HG03575 (cell line): Measurements from ENCODE around the gene CLCN3.
"Not testable (repeated sequence)": the region's sequence is repeated elsewhere in the genome, so short reads cannot be mapped to it uniquely, and the experiment has no call there.

Source experiments
- ATAC-seq: cut with Tn5 transposase; IDR thresholded peaks from one replicate; pipeline ENCODE4 v1.9.1; 2021; ENCODE audit not compliant: unreplicated experiment, insufficient number of reproducible peaks, low FRiP score; ENCODE audit errors: extremely low read depth

CLCN3 gene

DNA sequence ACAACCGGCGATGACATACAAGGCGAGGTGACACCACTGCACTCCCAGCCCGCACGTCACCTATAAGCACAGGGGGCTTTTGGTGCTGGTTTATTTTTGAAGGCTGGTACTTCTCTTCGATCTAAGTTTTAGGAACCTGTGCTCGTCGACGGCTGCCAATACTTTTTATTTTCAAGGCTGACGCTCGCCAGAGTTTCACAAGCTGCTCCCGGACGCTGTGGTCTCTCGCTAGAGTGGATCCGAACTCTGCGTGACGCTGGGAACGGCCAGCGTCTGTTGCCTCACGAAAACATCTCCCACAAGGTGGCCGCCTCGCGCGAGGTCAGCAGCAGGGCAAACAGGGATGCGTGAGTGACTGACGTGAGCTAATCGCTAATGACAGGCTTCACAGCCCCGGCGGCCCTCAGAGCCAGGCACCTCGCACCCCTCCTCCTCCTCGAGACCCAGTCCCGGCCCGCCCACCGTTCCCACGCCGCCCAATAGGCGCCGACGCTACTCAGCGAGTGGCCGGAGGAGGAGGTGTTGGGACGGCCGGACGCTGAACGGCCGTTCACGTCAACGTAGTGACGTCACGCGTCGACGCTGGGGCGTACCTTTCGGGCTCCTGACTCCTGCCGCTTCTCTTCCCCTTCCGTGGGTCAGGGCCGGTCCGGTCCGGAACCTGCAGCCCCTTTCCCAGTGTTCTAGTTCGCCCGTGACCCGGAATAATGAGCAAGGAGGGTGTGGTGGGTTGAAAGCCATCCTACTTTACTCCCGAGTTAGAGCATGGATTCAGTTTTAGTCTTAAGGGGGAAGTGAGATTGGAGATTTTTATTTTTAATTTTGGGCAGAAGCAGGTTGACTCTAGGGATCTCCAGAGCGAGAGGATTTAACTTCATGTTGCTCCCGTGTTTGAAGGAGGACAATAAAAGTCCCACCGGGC lies at the start of gene CLCN3:
TSS of gene CLCN3 (plus strand) at position 621 of the 922 bp plus-strand sequence. CDS start 15,351 bp downstream, outside the sequence.
- peak; percentile 63 for ATAC-seq

DNA sequence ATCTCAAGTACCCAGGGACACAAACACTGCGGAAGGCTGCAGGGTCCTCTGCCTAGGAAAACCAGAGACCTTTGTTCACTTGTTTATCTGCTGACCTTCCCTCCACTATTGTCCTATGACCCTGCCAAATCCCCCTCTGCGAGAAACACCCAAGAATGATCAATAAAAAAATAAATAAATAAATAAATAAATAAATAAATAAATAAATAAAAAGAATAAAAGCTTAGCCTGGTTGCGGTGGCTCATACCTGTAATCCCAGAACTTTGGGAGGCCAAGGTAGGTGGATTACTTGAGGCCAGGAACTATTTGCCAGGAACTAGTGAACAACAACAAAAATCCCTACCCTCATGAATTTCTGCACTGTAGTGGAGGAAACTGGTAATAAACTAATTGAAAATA lies 49.4 kb upstream of the CLCN3 start:
- ATAC-seq, result not testable (repeated sequence)

DNA sequence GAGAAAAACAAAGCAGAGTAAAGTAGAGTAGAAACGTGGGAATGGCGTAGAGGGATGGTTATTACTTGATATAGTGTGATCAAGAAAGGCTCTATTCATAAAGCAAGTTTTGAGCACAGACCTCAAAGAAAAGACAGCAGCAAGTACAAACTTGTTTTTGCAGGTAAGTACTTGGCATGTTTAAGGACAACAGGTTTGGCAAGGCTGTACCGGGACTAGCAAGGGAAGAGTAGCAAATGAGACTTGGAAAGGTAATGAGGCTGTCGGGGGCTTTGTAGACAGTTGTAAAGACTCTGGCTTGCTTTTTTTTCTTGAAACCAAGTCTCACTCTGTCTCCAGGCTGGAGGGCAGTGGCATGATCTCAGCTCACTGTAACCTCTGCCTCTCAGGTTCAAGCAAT lies 48.9 kb upstream of the CLCN3 start:
- ATAC-seq, result no peak

DNA sequence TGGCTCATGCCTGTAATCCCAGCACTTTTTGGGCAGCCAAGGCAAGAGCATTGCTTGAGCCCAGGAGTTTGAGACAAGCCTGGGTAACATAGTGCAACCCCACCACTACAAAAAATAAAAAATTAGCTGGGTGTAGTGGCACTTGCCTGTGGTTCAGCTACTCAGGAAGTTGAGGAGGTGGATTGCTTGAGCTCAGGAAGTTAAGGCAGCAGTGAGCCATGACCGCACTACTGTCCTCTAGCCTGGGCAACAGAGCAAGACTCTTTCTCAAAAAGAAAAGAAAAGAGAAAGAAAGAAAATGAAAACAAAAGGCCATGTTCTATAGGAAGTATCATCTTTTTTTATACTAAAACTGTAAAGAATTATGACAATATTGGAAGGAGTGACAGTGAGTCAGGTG lies 46.5 kb upstream of the CLCN3 start:
- no peak for ATAC-seq

GRCh38 chr4:169582203-169582602 lies 38.2 kb upstream of the CLCN3 start:
- ATAC-seq, result peak; percentile 76

GRCh38 chr4:169582706-169583105 lies 37.7 kb upstream of the CLCN3 start:
- no peak for ATAC-seq

- ATAC-seq, result no peak
Measured at GRCh38 chr4:169583563-169583962, 36.8 kb upstream of the CLCN3 start.

GRCh38 chr4:169593050-169593560 lies 27.3 kb upstream of the CLCN3 start:
- no peak for ATAC-seq

- no peak for ATAC-seq
Measured at GRCh38 chr4:169594560-169595195, 25.7 kb upstream of the CLCN3 start.

DNA sequence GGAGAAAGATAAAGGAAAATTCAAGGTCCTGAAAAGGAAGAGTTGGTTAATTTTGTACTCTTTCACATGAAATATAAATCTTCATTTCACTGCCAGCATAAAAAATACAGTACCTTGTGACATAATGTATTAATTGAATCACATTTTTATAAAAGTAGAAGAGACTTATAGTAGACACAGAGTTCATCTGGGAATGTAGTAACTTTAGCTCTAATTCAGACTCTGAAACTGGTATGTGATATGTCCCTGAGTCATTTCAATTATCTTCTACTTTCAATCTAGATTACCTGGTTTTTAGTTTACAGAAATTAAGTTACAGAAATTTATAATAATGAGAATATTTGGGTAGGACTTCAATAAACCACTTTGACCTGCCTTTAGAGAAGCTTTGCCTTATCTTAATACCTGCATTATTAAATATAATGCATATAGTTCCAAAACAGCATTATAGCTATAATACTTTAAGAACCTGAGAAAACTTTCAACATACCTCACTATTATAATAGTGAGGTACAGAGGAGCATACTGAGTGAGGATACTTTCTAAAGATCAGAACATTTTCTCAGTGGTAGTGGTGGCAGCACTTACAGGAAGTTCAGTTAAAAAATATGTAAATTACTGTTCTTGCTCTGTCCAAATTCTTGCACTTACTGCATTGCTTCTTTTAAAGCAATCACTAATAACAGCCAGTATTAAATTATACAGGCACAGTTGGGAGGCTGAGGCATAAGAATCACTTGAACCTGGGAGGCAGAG lies 19.2 kb upstream of the CLCN3 start:
- ATAC-seq, result no peak

- no peak for ATAC-seq
Measured at GRCh38 chr4:169603312-169603711, 17.1 kb upstream of the CLCN3 start.

GRCh38 chr4:169604131-169604900 lies 16.1 kb upstream of the CLCN3 start:
- ATAC-seq, result peak; percentile 62

GRCh38 chr4:169604903-169605331 lies 15.5 kb upstream of the CLCN3 start:
- no peak for ATAC-seq

GRCh38 chr4:169611157-169611556 lies 9.2 kb upstream of the CLCN3 start:
- no peak for ATAC-seq

DNA sequence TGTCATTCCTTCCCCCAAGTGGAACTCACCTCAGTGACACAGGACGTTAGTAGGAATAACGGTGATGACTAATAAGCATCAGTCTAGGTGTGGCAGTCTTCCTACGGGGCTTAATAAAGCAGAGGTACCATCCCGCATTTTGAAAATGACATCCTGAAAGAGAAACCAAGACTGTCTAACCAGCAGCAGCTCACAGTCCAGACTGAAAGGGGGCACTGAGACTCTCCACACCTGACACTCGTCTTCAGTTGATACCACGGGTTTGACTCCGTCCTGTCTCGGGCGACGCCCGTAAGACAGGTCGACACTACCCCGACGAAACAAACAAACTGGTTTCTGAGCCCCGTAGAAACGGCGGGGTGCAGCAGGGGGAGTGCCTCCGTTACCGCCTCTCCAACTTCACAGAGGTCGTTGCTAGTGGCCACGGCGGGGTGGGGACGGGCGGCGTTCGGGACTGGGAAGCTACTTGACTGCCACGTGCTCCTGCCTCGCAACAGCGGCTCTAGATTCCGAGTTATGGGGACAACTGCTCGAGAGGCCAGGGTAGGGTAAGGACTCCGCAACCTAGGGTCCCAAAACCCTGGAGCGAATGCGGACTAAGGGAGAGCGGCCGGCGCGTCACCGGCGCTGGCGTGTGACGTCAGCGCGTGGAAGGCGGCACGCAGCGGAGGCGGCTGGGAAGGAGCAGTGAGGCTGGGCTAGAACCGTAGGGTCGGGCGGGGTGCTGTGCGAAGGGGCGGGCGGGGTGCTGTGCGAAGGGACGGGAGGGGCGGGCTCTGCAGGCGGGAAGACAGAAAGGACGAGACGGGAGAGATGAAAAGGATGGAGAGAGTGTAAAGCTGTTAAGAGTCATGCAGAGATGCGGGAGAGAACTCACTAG lies 8.1 kb upstream of the CLCN3 start, which contains the start of gene NEK1:
TSS of gene NEK1 (minus strand) at position 593 of the 880 bp plus-strand sequence. CDS start 9,953 bp downstream, outside the sequence.
- peak; percentile 62 for ATAC-seq

- ATAC-seq, result peak; percentile 37
Measured at GRCh38 chr4:169612871-169613859, 7.2 kb upstream of the CLCN3 start.
